BLaER1 (cell line): ENCODE data around the gene GATA5.

Experiments
- H3K27ac ChIP-seq: shearing (Covaris generic); formaldehyde crosslinking; 2 replicates; pipeline ENCODE4 v1.8.1; 2022
- H3K27me3 ChIP-seq: shearing (Covaris generic); formaldehyde crosslinking; 2 replicates; pipeline ENCODE4 v1.8.1; 2022
- H3K36me3 ChIP-seq: shearing (Covaris generic); formaldehyde crosslinking; 2 replicates; pipeline ENCODE4 v1.8.1; 2022
- H3K4me1 ChIP-seq: shearing (Covaris generic); formaldehyde crosslinking; 2 replicates; pipeline ENCODE4 v1.8.1; 2022
- H3K4me2 ChIP-seq: shearing (Covaris generic); formaldehyde crosslinking; 2 replicates; pipeline ENCODE4 v1.8.1; 2022
- H3K4me3 ChIP-seq: shearing (Covaris generic); formaldehyde crosslinking; 2 replicates; pipeline ENCODE4 v1.8.1; 2022
- H3K9ac ChIP-seq: shearing (Covaris generic); formaldehyde crosslinking; 2 replicates; pipeline ENCODE4 v1.8.1; 2022
- H3K9me3 ChIP-seq: shearing (Covaris generic); formaldehyde crosslinking; 2 replicates; pipeline ENCODE4 v1.8.1; 2022
- H4K20me1 ChIP-seq: shearing (Covaris generic); formaldehyde crosslinking; 2 replicates; pipeline ENCODE4 v1.8.1; 2022
- Cebpa-rat ChIP-seq: shearing (Covaris generic); IDR thresholded peaks from 2 replicates; pipeline ENCODE4 v1.8.1; 2022

Gene GATA5

GRCh38 chr20:62476056-62476838, 452 bp upstream of the GATA5 start:
- H3K4me2 ChIP-seq = peak overlapping the region; percentile 5; the same call in 1 of the 2 replicates
- peaks cover 66% of the 10 kb centered on the region for H3K4me1 ChIP-seq
- H3K27me3 ChIP-seq = peaks cover 97% of the 10 kb centered on the region
- no peaks in the 10 kb centered on the region for H3K36me3 ChIP-seq
- no peaks in the 10 kb centered on the region for H3K9me3 ChIP-seq
- no peak overlapping the region for H3K27ac ChIP-seq
- TF ChIP-seq Cebpa-rat = no peak
- no peak overlapping the region for H3K9ac ChIP-seq
- H3K4me3 ChIP-seq = no peak overlapping the region
- peaks cover 76% of the 10 kb centered on the region for H4K20me1 ChIP-seq

- Histone ChIP-seq H3K9ac (no peak overlapping the region), H3K27me3 (peaks cover 97% of the 10 kb centered on the region), H3K4me2 (peak overlapping the region; percentile 13; the same call in 1 of the 2 replicates), H3K4me3 (0 out of 2 replicates have a peak overlapping the region, but pooled peaks have one; percentile 17), H3K36me3 (no peaks in the 10 kb centered on the region), H4K20me1 (peaks cover 83% of the 10 kb centered on the region), H3K4me1 (peaks cover 56% of the 10 kb centered on the region), H3K27ac (no peak overlapping the region), H3K9me3 (no peaks in the 10 kb centered on the region)
- TF ChIP-seq Cebpa-rat = no peak
Observed at GRCh38 chr20:62475027-62475771, 596 bp downstream of the GATA5 start.

GRCh38 chr20:62474604-62475026, 1.2 kb downstream of the GATA5 start:
- Histone ChIP-seq H3K4me3 (0 out of 2 replicates have a peak overlapping the region, but pooled peaks have one; percentile 33), H3K4me2 (peak overlapping the region; percentile 65; the same call in 1 of the 2 replicates), H4K20me1 (peaks cover 87% of the 10 kb centered on the region), H3K27ac (no peak overlapping the region), H3K27me3 (peaks cover 99% of the 10 kb centered on the region), H3K36me3 (no peaks in the 10 kb centered on the region), H3K4me1 (peaks cover 51% of the 10 kb centered on the region), H3K9ac (no peak overlapping the region), H3K9me3 (no peaks in the 10 kb centered on the region)
- no peak for TF ChIP-seq Cebpa-rat

GRCh38 chr20:62473717-62474603, 1.8 kb downstream of the GATA5 start:
- H3K27ac ChIP-seq = no peak overlapping the region
- H3K4me2 ChIP-seq = peak overlapping the region; percentile 65
- H3K4me3 ChIP-seq = peak overlapping the region; percentile 33; the same call in 1 of the 2 replicates
- peaks cover 99% of the 10 kb centered on the region for H3K27me3 ChIP-seq
- no peaks in the 10 kb centered on the region for H3K36me3 ChIP-seq
- no peak overlapping the region for H3K9ac ChIP-seq
- no peaks in the 10 kb centered on the region for H3K9me3 ChIP-seq
- peaks cover 46% of the 10 kb centered on the region for H3K4me1 ChIP-seq
- H4K20me1 ChIP-seq = peaks cover 84% of the 10 kb centered on the region
- TF ChIP-seq Cebpa-rat = no peak

GRCh38 chr20:62472941-62473585, 2.7 kb downstream of the GATA5 start:
- no peak overlapping the region for H3K4me3 ChIP-seq
- no peak overlapping the region for H3K9ac ChIP-seq
- H3K27ac ChIP-seq = no peak overlapping the region
- H4K20me1 ChIP-seq = peaks cover 75% of the 10 kb centered on the region
- peaks cover 37% of the 10 kb centered on the region for H3K4me1 ChIP-seq
- no peak overlapping the region for H3K4me2 ChIP-seq
- H3K36me3 ChIP-seq = no peaks in the 10 kb centered on the region
- TF ChIP-seq Cebpa-rat = no peak
- peaks cover 99% of the 10 kb centered on the region for H3K27me3 ChIP-seq
- no peaks in the 10 kb centered on the region for H3K9me3 ChIP-seq

- Histone ChIP-seq H3K9ac (no peak overlapping the region), H4K20me1 (peaks cover 72% of the 10 kb centered on the region), H3K9me3 (no peaks in the 10 kb centered on the region), H3K27me3 (peaks cover 92% of the 10 kb centered on the region), H3K27ac (no peak overlapping the region), H3K4me2 (no peak overlapping the region), H3K36me3 (no peaks in the 10 kb centered on the region), H3K4me3 (no peak overlapping the region), H3K4me1 (peaks cover 30% of the 10 kb centered on the region)
- no peak for TF ChIP-seq Cebpa-rat
Observed at GRCh38 chr20:62472138-62472940, 3.5 kb downstream of the GATA5 start.

GRCh38 chr20:62470459-62470858, 5.3 kb downstream of the GATA5 start:
- H3K27me3 ChIP-seq = peaks cover 88% of the 10 kb centered on the region
- no peak overlapping the region for H3K4me2 ChIP-seq
- H3K4me1 ChIP-seq = peaks cover 19% of the 10 kb centered on the region
- no peaks in the 10 kb centered on the region for H3K36me3 ChIP-seq
- H3K27ac ChIP-seq = no peak overlapping the region
- H3K4me3 ChIP-seq = no peak overlapping the region
- no peaks in the 10 kb centered on the region for H3K9me3 ChIP-seq
- no peak overlapping the region for H3K9ac ChIP-seq
- no peak for TF ChIP-seq Cebpa-rat
- H4K20me1 ChIP-seq = peaks cover 72% of the 10 kb centered on the region

GRCh38 chr20:62470001-62470400, 5.8 kb downstream of the GATA5 start:
- TF ChIP-seq Cebpa-rat = no peak
- Histone ChIP-seq H3K27ac (no peak overlapping the region), H3K27me3 (peaks cover 83% of the 10 kb centered on the region), H3K4me2 (no peak overlapping the region), H3K4me1 (peaks cover 15% of the 10 kb centered on the region), H3K36me3 (no peaks in the 10 kb centered on the region), H3K9me3 (no peaks in the 10 kb centered on the region), H4K20me1 (peaks cover 68% of the 10 kb centered on the region), H3K9ac (no peak overlapping the region), H3K4me3 (no peak overlapping the region)
